ENCODE measurements around the gene MTIF2.
"Not testable (repeated sequence)": the region's sequence is repeated elsewhere in the genome, so short reads cannot be mapped to it uniquely, and the experiment has no call there.

Gene MTIF2

GRCh38 chr2:55268907-55269644, at the start of gene MTIF2:
TSS of gene MTIF2 (minus strand) at chr2:55269231. CDS start at chr2:55263858, 5,373 bp downstream.
- peak; percentile 83 for DNase-seq (ENCODE audit: low read depth)

GRCh38 chr2:55314985-55315384, 46.0 kb upstream of the MTIF2 start:
- no peak for DNase-seq (ENCODE audit: low read depth)

- DNase-seq (ENCODE audit: low read depth) = no peak
These were observed 42.4 kb upstream of the MTIF2 start for GRCh38 chr2:55311444-55311870.

GRCh38 chr2:55309446-55309845, 40.4 kb upstream of the MTIF2 start:
- DNase-seq (ENCODE audit: low read depth) = no peak

- no peak for DNase-seq (ENCODE audit: low read depth)
These were observed 33.2 kb upstream of the MTIF2 start for GRCh38 chr2:55302241-55302640.

- DNase-seq (ENCODE audit: low read depth) = no peak
These were observed 32.2 kb upstream of the MTIF2 start for GRCh38 chr2:55301277-55301676.

- no peak for DNase-seq (ENCODE audit: low read depth)
These were observed 27.4 kb upstream of the MTIF2 start for GRCh38 chr2:55296393-55296792.

GRCh38 chr2:55283083-55283482, 14.1 kb upstream of the MTIF2 start:
- DNase-seq (ENCODE audit: low read depth) = no peak

- peak; percentile 38 for DNase-seq (ENCODE audit: low read depth)
These were observed 13.3 kb upstream of the MTIF2 start for GRCh38 chr2:55282110-55282917.

GRCh38 chr2:55280851-55281546, 12.0 kb upstream of the MTIF2 start:
- DNase-seq (ENCODE audit: low read depth) = not testable (repeated sequence)

- not testable (repeated sequence) for DNase-seq (ENCODE audit: low read depth)
These were observed 10.9 kb upstream of the MTIF2 start for GRCh38 chr2:55279859-55280424.

GRCh38 chr2:55279214-55279835, 10.3 kb upstream of the MTIF2 start:
- not testable (repeated sequence) for DNase-seq (ENCODE audit: low read depth)

- no peak for DNase-seq (ENCODE audit: low read depth)
These were observed 8.3 kb upstream of the MTIF2 start for GRCh38 chr2:55277310-55277709.

- not testable (repeated sequence) for DNase-seq (ENCODE audit: low read depth)
These were observed 5.3 kb upstream of the MTIF2 start for GRCh38 chr2:55274346-55274745.

GRCh38 chr2:55269645-55269990, 587 bp upstream of the MTIF2 start:
- DNase-seq (ENCODE audit: low read depth) = no peak

GRCh38 chr2:55268288-55268906, 634 bp downstream of the MTIF2 start:
- no peak for DNase-seq (ENCODE audit: low read depth)

GRCh38 chr2:55259586-55259985, 9.4 kb downstream of the MTIF2 start:
- not testable (repeated sequence) for DNase-seq (ENCODE audit: low read depth)

- no peak for DNase-seq (ENCODE audit: low read depth)
These were observed 16.2 kb downstream of the MTIF2 start for GRCh38 chr2:55252832-55253231.

- no peak for DNase-seq (ENCODE audit: low read depth)
These were observed 22.0 kb downstream of the MTIF2 start for GRCh38 chr2:55247025-55247424.

GRCh38 chr2:55245411-55245810, 23.6 kb downstream of the MTIF2 start:
- no peak for DNase-seq (ENCODE audit: low read depth)

- no peak for DNase-seq (ENCODE audit: low read depth)
These were observed 26.4 kb downstream of the MTIF2 start for GRCh38 chr2:55242617-55243016.
